Measurements from ENCODE around the gene CTDSPL. TPM values are rescaled to one million over a fixed set of nuclear protein-coding genes. Genes with fewer than 3 reads are reported as not detected.

The CTDSPL gene
- total RNA-seq, 2 experiments from 2014 or later: 2.0 to 4.1 TPM

GRCh38 chr3:37990527-37990926 lies 128.8 kb downstream of the CTDSPL start, which contains the start of gene VILL:
TSS of gene VILL (plus strand) at chr3:37990786. CDS start at chr3:37993673, 2,887 bp downstream.
- CTCF ChIA-PET: no interaction called here
- POLR2A ChIA-PET: no interaction called here
- H3K27me3 Mint-ChIP-seq: no peaks in the 10 kb centered on the region
- peaks cover 2% of the 10 kb centered on the region for H3K36me3 Mint-ChIP-seq (ENCODE audit: low read depth)
- DNase-seq: no peak
- no peak within 1 kb of the TSS for H3K4me3 Mint-ChIP-seq
- H3K4me1 Mint-ChIP-seq: peaks cover 27% of the 10 kb centered on the region
- H3K27ac Mint-ChIP-seq: no peak within 1 kb of the TSS
- H3K9me3 Mint-ChIP-seq: no peaks in the 10 kb centered on the region

DNA sequence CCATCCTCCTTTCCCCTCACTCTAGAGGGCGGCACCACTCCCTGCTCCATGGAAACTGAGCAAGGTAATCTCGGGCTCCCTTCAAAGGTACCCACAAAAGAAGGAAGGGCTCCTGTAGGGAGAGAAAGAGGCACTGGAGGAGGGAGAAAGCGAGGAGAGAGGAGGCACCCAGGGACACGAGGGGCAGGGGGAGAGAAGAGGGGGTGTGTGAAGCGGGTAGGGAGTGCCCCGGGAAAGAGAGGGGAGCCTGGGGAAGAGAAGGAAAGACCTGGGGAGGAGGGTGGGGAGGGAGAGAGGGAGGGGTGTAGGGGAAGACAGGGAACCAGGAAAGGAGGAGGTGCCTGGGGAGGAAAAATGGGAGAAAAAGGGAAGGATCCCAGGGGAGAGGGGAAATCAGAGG lies 129.4 kb downstream of the CTDSPL start:
- Mint-ChIP-seq H3K4me3 (no peak overlapping the region), H3K27ac (no peak overlapping the region), H3K4me1 (peaks cover 32% of the 10 kb centered on the region), H3K36me3 (ENCODE audit: low read depth) (peaks cover 8% of the 10 kb centered on the region), H3K9me3 (no peaks in the 10 kb centered on the region), H3K27me3 (no peaks in the 10 kb centered on the region)
- no peak for DNase-seq
- CTCF ChIA-PET: no interaction called here
- POLR2A ChIA-PET: no interaction called here

GRCh38 chr3:37991823-37992222 lies 130.1 kb downstream of the CTDSPL start:
- no peak overlapping the region for H3K4me3 Mint-ChIP-seq
- CTCF ChIA-PET: interaction anchor here (0.5 kb wide), 1 partner anchor 354 kb away, joined by 3 read pairs; no protein-coding TSS in a partner anchor
- peaks cover 15% of the 10 kb centered on the region for H3K36me3 Mint-ChIP-seq (ENCODE audit: low read depth)
- H3K9me3 Mint-ChIP-seq: no peaks in the 10 kb centered on the region
- H3K27me3 Mint-ChIP-seq: no peaks in the 10 kb centered on the region
- POLR2A ChIA-PET: interaction anchor here (1.2 kb wide), 1 partner anchor 48 kb away, joined by 6 read pairs; no protein-coding TSS in a partner anchor
- peaks cover 40% of the 10 kb centered on the region for H3K4me1 Mint-ChIP-seq
- no peak overlapping the region for H3K27ac Mint-ChIP-seq
- DNase-seq: no peak

GRCh38 chr3:37992271-37993066 lies 130.8 kb downstream of the CTDSPL start:
- no peaks in the 10 kb centered on the region for H3K9me3 Mint-ChIP-seq
- no peak overlapping the region for H3K27ac Mint-ChIP-seq
- POLR2A ChIA-PET: interaction anchor here (1.2 kb wide), 1 partner anchor 47 kb away, joined by 6 read pairs; no protein-coding TSS in a partner anchor
- no peaks in the 10 kb centered on the region for H3K27me3 Mint-ChIP-seq
- H3K36me3 Mint-ChIP-seq (ENCODE audit: low read depth): peaks cover 17% of the 10 kb centered on the region
- peaks cover 45% of the 10 kb centered on the region for H3K4me1 Mint-ChIP-seq
- H3K4me3 Mint-ChIP-seq: peak overlapping the region; percentile 89
- CTCF ChIA-PET: interaction anchor here (1.0 kb wide), 1 partner anchor 18 kb away, joined by 3 read pairs; no protein-coding TSS in a partner anchor
- DNase-seq: no peak

GRCh38 chr3:37993067-37993455 lies 131.4 kb downstream of the CTDSPL start:
- Mint-ChIP-seq H3K27me3 (no peaks in the 10 kb centered on the region), H3K27ac (peak overlapping the region; percentile 82), H3K4me1 (peaks cover 50% of the 10 kb centered on the region), H3K9me3 (no peaks in the 10 kb centered on the region), H3K4me3 (peak overlapping the region; percentile 89), H3K36me3 (ENCODE audit: low read depth) (peaks cover 17% of the 10 kb centered on the region)
- POLR2A ChIA-PET: interaction anchor here (1.2 kb wide), 1 partner anchor 47 kb away, joined by 6 read pairs; no protein-coding TSS in a partner anchor
- CTCF ChIA-PET: interaction anchor here (1.0 kb wide), 1 partner anchor 18 kb away, joined by 3 read pairs; no protein-coding TSS in a partner anchor
- no peak for DNase-seq

DNA sequence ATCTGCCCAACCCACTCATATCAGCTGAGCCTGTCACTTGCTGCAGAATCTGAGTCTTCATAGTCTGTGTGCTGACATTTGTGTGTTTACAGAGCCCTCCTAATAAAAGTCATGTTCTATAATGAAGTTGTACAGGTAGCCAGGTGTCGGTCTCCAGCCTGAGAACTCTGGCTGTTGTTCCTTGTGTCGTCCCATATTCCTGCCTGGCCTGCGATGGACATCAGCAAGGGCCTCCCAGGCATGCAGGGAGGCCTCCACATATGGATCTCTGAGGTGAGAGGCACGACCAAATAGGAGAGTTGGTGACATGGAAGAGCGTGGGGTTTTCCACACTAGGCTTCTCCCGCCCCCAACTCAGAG lies 131.8 kb downstream of the CTDSPL start:
- H3K27me3 Mint-ChIP-seq: no peaks in the 10 kb centered on the region
- H3K9me3 Mint-ChIP-seq: no peaks in the 10 kb centered on the region
- H3K27ac Mint-ChIP-seq: peak overlapping the region; percentile 82
- H3K36me3 Mint-ChIP-seq (ENCODE audit: low read depth): peaks cover 17% of the 10 kb centered on the region
- H3K4me1 Mint-ChIP-seq: peaks cover 54% of the 10 kb centered on the region
- ChIA-PET CTCF (interaction anchor here (1.0 kb wide), 1 partner anchor 18 kb away, joined by 3 read pairs; no protein-coding TSS in a partner anchor), POLR2A (no interaction called here)
- no peak for DNase-seq
- H3K4me3 Mint-ChIP-seq: peak overlapping the region; percentile 89

GRCh38 chr3:37993820-37994638 lies 132.3 kb downstream of the CTDSPL start:
- Mint-ChIP-seq H3K36me3 (ENCODE audit: low read depth) (peaks cover 17% of the 10 kb centered on the region), H3K4me1 (peaks cover 58% of the 10 kb centered on the region), H3K4me3 (peak overlapping the region; percentile 89), H3K27me3 (no peaks in the 10 kb centered on the region), H3K9me3 (no peaks in the 10 kb centered on the region), H3K27ac (peak overlapping the region; percentile 82)
- POLR2A ChIA-PET: interaction anchor here (0.7 to 1.0 kb wide), 3 partner anchors 20 to 169 kb away, joined by 3 to 5 read pairs (median 4); partner anchors contain the start of gene DLEC1
- peak; percentile 69 for DNase-seq
- CTCF ChIA-PET: interaction anchor here (0.9 kb wide), 1 partner anchor 21 kb away, joined by 3 read pairs; no protein-coding TSS in a partner anchor

DNA sequence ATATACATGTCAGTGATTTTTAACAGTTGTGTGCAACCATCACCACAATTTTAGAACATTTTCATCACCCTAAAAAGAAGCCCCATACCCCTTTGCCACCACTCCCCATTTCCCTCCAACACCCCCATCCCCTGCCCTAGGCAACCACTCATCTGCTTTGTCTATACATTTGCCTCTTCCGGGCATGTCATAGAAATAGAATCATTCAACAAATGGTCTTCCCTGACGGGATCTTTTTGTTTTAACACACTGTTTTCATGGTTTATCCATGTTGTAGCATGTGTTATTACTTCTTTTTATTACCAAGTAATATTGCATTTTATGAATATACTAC lies 132.9 kb downstream of the CTDSPL start:
- Mint-ChIP-seq H3K27me3 (no peaks in the 10 kb centered on the region), H3K27ac (peak overlapping the region; percentile 82), H3K9me3 (no peaks in the 10 kb centered on the region), H3K4me3 (peak overlapping the region; percentile 89), H3K36me3 (ENCODE audit: low read depth) (peaks cover 22% of the 10 kb centered on the region), H3K4me1 (peaks cover 64% of the 10 kb centered on the region)
- DNase-seq: no peak
- CTCF ChIA-PET: interaction anchor here (0.9 kb wide), 1 partner anchor 21 kb away, joined by 3 read pairs; no protein-coding TSS in a partner anchor
- POLR2A ChIA-PET: interaction anchor here (0.7 to 1.0 kb wide), 3 partner anchors 21 to 169 kb away, joined by 3 to 5 read pairs (median 4); partner anchors contain the start of gene DLEC1

DNA sequence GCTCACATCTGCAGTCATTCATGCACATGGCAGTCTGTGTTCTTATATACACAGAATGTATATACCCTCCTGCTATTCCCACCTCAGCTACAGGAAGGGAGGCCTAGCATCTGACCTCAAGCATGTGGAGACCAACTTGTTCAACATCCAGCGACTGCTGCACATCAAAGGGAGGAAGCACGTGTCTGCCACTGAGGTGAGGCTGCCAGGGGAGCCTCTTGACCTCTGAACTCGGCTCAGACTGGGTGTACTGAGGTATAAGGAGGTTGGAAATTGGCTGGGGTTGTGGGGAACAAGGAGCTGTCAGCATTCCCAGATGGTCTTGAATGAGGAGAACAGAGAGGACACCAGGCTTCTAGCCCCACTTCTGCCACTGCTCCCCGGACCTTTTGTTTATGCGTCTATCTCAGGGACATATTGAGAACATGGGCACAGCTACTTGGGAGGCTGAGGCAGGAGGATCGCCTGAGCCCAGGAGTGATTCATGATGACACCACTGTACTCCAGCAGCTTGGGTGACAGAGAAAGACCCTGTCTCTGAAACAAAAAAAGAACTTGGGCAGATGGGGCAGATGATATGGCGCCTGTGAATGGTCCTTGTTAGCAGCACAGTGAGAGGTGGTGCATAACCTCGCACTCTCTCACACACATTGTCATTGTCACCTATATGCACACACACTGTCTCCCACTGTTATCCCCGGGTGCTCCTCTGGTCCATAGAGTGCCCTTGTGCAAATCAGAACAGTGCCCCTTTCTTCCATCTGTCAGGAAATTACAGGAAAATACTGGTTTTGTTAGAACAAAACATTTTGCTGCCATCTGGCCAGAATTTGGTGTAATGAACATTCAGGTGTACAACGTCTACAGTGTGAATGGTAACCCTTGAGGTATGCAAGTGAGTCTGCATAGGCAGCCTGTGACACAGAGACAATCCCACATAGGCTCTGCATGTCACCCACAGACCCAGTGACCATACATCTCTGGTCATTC lies 134.3 kb downstream of the CTDSPL start:
- ChIA-PET POLR2A (interaction anchor here (1.0 to 1.9 kb wide), 4 partner anchors 35 to 501 kb away, joined by 3 to 7 read pairs (median 6); partner anchors contain the start of genes ACAA1, DLEC1 and EXOG), CTCF (interaction anchor here (0.6 to 2.4 kb wide), 21 partner anchors 9 to 350 kb away, joined by 3 to 13 read pairs (median 4); partner anchors contain the start of genes ACAA1, OXSR1 and XYLB)
- peaks cover 28% of the 10 kb centered on the region for H3K36me3 Mint-ChIP-seq (ENCODE audit: low read depth)
- no peaks in the 10 kb centered on the region for H3K9me3 Mint-ChIP-seq
- H3K27me3 Mint-ChIP-seq: no peaks in the 10 kb centered on the region
- peak; percentile 41 for DNase-seq
- H3K4me3 Mint-ChIP-seq: peak overlapping the region; percentile 89
- peaks cover 66% of the 10 kb centered on the region for H3K4me1 Mint-ChIP-seq
- peak overlapping the region; percentile 82 for H3K27ac Mint-ChIP-seq

- peaks cover 31% of the 10 kb centered on the region for H3K36me3 Mint-ChIP-seq (ENCODE audit: low read depth)
- no peaks in the 10 kb centered on the region for H3K9me3 Mint-ChIP-seq
- ChIA-PET CTCF (interaction anchor here (0.6 to 2.4 kb wide), 29 partner anchors 8 to 500 kb away, joined by 3 to 13 read pairs (median 4); partner anchors contain the start of genes ACAA1, EXOG, OXSR1 and XYLB), POLR2A (interaction anchor here (1.0 to 1.9 kb wide), 4 partner anchors 34 to 500 kb away, joined by 3 to 7 read pairs (median 6); partner anchors contain the start of genes ACAA1, DLEC1 and EXOG)
- H3K27me3 Mint-ChIP-seq: no peaks in the 10 kb centered on the region
- H3K4me1 Mint-ChIP-seq: peaks cover 66% of the 10 kb centered on the region
- H3K4me3 Mint-ChIP-seq: no peak overlapping the region
- H3K27ac Mint-ChIP-seq: peak overlapping the region; percentile 73
- DNase-seq: peak; percentile 87
Measured at GRCh38 chr3:37996785-37997301, 135.2 kb downstream of the CTDSPL start.

DNA sequence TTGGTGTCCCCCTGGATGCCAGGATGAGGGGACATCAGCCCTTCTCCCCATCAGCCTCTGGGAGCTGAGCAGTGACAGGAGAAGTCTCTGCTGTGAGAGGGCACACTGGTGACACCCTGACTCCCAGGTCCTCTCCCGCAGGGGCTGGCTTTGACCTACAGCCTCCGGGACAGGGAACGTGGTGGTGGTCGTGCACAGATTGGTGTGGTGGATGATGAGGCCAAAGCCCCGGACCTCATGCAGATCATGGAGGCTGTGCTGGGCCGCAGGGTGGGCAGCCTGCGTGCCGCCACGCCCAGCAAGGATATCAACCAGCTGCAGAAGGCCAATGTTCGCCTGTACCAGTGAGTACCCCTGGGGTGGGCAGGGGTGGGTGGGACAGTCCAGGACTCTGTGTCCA lies 135.7 kb downstream of the CTDSPL start:
- ChIA-PET CTCF (interaction anchor here (0.6 to 2.4 kb wide), 26 partner anchors 8 to 499 kb away, joined by 3 to 13 read pairs (median 4); partner anchors contain the start of genes ACAA1, EXOG, OXSR1 and XYLB), POLR2A (interaction anchor here (1.0 to 1.7 kb wide), 3 partner anchors 34 to 499 kb away, joined by 3 to 6 read pairs (median 5); partner anchors contain the start of genes ACAA1 and EXOG)
- H3K36me3 Mint-ChIP-seq (ENCODE audit: low read depth): peaks cover 35% of the 10 kb centered on the region
- DNase-seq: no peak
- peak overlapping the region; percentile 73 for H3K27ac Mint-ChIP-seq
- H3K9me3 Mint-ChIP-seq: no peaks in the 10 kb centered on the region
- H3K4me3 Mint-ChIP-seq: no peak overlapping the region
- no peaks in the 10 kb centered on the region for H3K27me3 Mint-ChIP-seq
- H3K4me1 Mint-ChIP-seq: peaks cover 66% of the 10 kb centered on the region
